WTC11 (cell line): ENCODE data around the gene ZCRB1.

Experiments used
- ATF1 ChIP-seq: sonication (generic); formaldehyde crosslinking; IDR thresholded peaks from 2 replicates; pipeline ENCODE4 v1.8.1; 2023; ENCODE audit warnings: mild to moderate bottlenecking, moderate library complexity, missing genetic modification reagents
- ESRRA ChIP-seq: sonication (generic); formaldehyde crosslinking; IDR thresholded peaks from 2 replicates; pipeline ENCODE4 v1.8.1; 2022; ENCODE audit warnings: mild to moderate bottlenecking, missing genetic modification reagents, borderline replicate concordance
- NR1H2 ChIP-seq: sonication (generic); formaldehyde crosslinking; IDR thresholded peaks from 2 replicates; pipeline ENCODE4 v1.9.0; 2021; ENCODE audit warnings: mild to moderate bottlenecking, moderate library complexity, missing genetic modification reagents
- TCF7 ChIP-seq: sonication (generic); formaldehyde crosslinking; IDR thresholded peaks from 2 replicates; pipeline ENCODE4 v1.8.0; 2022; ENCODE audit warnings: mild to moderate bottlenecking, low read depth, missing genetic modification reagents, moderate library complexity
- ZNF263 ChIP-seq: sonication (generic); formaldehyde crosslinking; IDR thresholded peaks from 2 replicates; pipeline ENCODE4 v1.8.1; 2022; ENCODE audit warnings: low read depth, mild to moderate bottlenecking, moderate library complexity, missing genetic modification reagents
- ZNF416 ChIP-seq: fragments of 250-450 bp; sonication (Bioruptor Pico); IDR thresholded peaks from 2 replicates; pipeline ENCODE4 v1.9.0; 2021; ENCODE audit warnings: mild to moderate bottlenecking, inconsistent platforms
- TF ChIP-seq, protein P1 (sequence below): fragments of 200-600 bp; IDR thresholded peaks from 2 replicates; pipeline ENCODE4 v1.8.0; 2022; ENCODE audit warnings: antibody characterized with exemption
- TF ChIP-seq, protein P2 (sequence below): sonication (generic); formaldehyde crosslinking; IDR thresholded peaks from 2 replicates; pipeline ENCODE4 v1.8.0; 2023; ENCODE audit warnings: missing genetic modification reagents, mild to moderate bottlenecking, borderline replicate concordance
- TF ChIP-seq, protein P3 (sequence below): sonication (generic); formaldehyde crosslinking; IDR thresholded peaks from 2 replicates; pipeline ENCODE4 v1.8.0; 2022; ENCODE audit warnings: mild to moderate bottlenecking, missing genetic modification reagents
- TF ChIP-seq, protein P4 (sequence below): sonication (generic); formaldehyde crosslinking; IDR thresholded peaks from 2 replicates; pipeline ENCODE4 v1.8.1; 2022; ENCODE audit warnings: missing genetic modification reagents, borderline replicate concordance
- TF ChIP-seq, protein P5 (sequence below): sonication (generic); formaldehyde crosslinking; IDR thresholded peaks from 2 replicates; pipeline ENCODE4 v1.8.1; 2023; ENCODE audit warnings: mild to moderate bottlenecking, missing genetic modification reagents, moderate library complexity
- TF ChIP-seq, protein P6 (sequence below): sonication (generic); formaldehyde crosslinking; IDR thresholded peaks from 2 replicates; pipeline ENCODE4 v1.8.0; 2022; ENCODE audit warnings: missing genetic modification reagents
- TF ChIP-seq, protein P7 (sequence below): sonication (generic); formaldehyde crosslinking; IDR thresholded peaks from 2 replicates; pipeline ENCODE4 v1.8.1; 2022; ENCODE audit warnings: low read depth, missing genetic modification reagents, borderline replicate concordance
- TF ChIP-seq, protein P8 (sequence below): sonication (generic); formaldehyde crosslinking; IDR thresholded peaks from 2 replicates; pipeline ENCODE4 v1.8.1; 2023; ENCODE audit warnings: mild to moderate bottlenecking, missing genetic modification reagents, borderline replicate concordance

DNA sequence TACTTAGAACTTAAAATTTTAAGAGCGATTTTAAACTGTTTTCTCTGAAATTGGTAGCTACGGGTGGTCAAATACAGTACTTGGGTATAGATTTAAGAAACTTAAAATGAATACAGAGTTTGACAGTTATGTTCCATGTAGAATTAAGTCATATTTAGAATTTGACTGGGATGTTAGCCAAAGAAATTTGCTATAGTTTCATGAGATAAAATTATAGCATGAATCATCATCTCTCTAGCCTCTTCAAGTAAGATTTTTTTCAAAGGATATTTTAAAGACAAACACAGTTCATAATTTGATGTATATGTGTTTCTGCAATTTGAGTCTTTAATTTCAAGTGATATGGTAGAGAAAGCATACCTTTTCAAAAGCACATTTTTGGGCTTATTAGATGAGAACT is 41.0 kb downstream of the ZCRB1 start:
- TF ChIP-seq, protein P1, sequence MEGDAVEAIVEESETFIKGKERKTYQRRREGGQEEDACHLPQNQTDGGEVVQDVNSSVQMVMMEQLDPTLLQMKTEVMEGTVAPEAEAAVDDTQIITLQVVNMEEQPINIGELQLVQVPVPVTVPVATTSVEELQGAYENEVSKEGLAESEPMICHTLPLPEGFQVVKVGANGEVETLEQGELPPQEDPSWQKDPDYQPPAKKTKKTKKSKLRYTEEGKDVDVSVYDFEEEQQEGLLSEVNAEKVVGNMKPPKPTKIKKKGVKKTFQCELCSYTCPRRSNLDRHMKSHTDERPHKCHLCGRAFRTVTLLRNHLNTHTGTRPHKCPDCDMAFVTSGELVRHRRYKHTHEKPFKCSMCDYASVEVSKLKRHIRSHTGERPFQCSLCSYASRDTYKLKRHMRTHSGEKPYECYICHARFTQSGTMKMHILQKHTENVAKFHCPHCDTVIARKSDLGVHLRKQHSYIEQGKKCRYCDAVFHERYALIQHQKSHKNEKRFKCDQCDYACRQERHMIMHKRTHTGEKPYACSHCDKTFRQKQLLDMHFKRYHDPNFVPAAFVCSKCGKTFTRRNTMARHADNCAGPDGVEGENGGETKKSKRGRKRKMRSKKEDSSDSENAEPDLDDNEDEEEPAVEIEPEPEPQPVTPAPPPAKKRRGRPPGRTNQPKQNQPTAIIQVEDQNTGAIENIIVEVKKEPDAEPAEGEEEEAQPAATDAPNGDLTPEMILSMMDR, result no peak
- TF ChIP-seq, protein P2, sequence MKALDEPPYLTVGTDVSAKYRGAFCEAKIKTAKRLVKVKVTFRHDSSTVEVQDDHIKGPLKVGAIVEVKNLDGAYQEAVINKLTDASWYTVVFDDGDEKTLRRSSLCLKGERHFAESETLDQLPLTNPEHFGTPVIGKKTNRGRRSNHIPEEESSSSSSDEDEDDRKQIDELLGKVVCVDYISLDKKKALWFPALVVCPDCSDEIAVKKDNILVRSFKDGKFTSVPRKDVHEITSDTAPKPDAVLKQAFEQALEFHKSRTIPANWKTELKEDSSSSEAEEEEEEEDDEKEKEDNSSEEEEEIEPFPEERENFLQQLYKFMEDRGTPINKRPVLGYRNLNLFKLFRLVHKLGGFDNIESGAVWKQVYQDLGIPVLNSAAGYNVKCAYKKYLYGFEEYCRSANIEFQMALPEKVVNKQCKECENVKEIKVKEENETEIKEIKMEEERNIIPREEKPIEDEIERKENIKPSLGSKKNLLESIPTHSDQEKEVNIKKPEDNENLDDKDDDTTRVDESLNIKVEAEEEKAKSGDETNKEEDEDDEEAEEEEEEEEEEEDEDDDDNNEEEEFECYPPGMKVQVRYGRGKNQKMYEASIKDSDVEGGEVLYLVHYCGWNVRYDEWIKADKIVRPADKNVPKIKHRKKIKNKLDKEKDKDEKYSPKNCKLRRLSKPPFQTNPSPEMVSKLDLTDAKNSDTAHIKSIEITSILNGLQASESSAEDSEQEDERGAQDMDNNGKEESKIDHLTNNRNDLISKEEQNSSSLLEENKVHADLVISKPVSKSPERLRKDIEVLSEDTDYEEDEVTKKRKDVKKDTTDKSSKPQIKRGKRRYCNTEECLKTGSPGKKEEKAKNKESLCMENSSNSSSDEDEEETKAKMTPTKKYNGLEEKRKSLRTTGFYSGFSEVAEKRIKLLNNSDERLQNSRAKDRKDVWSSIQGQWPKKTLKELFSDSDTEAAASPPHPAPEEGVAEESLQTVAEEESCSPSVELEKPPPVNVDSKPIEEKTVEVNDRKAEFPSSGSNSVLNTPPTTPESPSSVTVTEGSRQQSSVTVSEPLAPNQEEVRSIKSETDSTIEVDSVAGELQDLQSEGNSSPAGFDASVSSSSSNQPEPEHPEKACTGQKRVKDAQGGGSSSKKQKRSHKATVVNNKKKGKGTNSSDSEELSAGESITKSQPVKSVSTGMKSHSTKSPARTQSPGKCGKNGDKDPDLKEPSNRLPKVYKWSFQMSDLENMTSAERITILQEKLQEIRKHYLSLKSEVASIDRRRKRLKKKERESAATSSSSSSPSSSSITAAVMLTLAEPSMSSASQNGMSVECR, result no peak
- TF ChIP-seq, protein P3, sequence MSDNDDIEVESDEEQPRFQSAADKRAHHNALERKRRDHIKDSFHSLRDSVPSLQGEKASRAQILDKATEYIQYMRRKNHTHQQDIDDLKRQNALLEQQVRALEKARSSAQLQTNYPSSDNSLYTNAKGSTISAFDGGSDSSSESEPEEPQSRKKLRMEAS, result no peak
- TF ChIP-seq, protein P4, sequence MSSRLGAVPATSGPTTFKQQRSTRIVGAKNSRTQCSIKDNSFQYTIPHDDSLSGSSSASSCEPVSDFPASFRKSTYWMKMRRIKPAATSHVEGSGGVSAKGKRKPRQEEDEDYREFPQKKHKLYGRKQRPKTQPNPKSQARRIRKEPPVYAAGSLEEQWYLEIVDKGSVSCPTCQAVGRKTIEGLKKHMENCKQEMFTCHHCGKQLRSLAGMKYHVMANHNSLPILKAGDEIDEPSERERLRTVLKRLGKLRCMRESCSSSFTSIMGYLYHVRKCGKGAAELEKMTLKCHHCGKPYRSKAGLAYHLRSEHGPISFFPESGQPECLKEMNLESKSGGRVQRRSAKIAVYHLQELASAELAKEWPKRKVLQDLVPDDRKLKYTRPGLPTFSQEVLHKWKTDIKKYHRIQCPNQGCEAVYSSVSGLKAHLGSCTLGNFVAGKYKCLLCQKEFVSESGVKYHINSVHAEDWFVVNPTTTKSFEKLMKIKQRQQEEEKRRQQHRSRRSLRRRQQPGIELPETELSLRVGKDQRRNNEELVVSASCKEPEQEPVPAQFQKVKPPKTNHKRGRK, result no peak
- TF ChIP-seq, protein P5, sequence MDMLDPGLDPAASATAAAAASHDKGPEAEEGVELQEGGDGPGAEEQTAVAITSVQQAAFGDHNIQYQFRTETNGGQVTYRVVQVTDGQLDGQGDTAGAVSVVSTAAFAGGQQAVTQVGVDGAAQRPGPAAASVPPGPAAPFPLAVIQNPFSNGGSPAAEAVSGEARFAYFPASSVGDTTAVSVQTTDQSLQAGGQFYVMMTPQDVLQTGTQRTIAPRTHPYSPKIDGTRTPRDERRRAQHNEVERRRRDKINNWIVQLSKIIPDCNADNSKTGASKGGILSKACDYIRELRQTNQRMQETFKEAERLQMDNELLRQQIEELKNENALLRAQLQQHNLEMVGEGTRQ (CRISPR knock-in tag), result no peak
- TF ChIP-seq ATF1 (no peak), NR1H2 (CRISPR knock-in tag) (no peak), ZNF263 (no peak), TCF7 (CRISPR knock-in tag) (no peak), ESRRA (CRISPR knock-in tag) (no peak), ZNF416 (CRISPR knock-in tag) (no peak)
- TF ChIP-seq, protein P6, sequence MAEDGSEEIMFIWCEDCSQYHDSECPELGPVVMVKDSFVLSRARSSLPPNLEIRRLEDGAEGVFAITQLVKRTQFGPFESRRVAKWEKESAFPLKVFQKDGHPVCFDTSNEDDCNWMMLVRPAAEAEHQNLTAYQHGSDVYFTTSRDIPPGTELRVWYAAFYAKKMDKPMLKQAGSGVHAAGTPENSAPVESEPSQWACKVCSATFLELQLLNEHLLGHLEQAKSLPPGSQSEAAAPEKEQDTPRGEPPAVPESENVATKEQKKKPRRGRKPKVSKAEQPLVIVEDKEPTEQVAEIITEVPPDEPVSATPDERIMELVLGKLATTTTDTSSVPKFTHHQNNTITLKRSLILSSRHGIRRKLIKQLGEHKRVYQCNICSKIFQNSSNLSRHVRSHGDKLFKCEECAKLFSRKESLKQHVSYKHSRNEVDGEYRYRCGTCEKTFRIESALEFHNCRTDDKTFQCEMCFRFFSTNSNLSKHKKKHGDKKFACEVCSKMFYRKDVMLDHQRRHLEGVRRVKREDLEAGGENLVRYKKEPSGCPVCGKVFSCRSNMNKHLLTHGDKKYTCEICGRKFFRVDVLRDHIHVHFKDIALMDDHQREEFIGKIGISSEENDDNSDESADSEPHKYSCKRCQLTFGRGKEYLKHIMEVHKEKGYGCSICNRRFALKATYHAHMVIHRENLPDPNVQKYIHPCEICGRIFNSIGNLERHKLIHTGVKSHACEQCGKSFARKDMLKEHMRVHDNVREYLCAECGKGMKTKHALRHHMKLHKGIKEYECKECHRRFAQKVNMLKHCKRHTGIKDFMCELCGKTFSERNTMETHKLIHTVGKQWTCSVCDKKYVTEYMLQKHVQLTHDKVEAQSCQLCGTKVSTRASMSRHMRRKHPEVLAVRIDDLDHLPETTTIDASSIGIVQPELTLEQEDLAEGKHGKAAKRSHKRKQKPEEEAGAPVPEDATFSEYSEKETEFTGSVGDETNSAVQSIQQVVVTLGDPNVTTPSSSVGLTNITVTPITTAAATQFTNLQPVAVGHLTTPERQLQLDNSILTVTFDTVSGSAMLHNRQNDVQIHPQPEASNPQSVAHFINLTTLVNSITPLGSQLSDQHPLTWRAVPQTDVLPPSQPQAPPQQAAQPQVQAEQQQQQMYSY (CRISPR knock-in tag), result no peak
- TF ChIP-seq, protein P7, sequence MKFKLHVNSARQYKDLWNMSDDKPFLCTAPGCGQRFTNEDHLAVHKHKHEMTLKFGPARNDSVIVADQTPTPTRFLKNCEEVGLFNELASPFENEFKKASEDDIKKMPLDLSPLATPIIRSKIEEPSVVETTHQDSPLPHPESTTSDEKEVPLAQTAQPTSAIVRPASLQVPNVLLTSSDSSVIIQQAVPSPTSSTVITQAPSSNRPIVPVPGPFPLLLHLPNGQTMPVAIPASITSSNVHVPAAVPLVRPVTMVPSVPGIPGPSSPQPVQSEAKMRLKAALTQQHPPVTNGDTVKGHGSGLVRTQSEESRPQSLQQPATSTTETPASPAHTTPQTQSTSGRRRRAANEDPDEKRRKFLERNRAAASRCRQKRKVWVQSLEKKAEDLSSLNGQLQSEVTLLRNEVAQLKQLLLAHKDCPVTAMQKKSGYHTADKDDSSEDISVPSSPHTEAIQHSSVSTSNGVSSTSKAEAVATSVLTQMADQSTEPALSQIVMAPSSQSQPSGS (CRISPR knock-in tag), result no peak
- TF ChIP-seq, protein P8, sequence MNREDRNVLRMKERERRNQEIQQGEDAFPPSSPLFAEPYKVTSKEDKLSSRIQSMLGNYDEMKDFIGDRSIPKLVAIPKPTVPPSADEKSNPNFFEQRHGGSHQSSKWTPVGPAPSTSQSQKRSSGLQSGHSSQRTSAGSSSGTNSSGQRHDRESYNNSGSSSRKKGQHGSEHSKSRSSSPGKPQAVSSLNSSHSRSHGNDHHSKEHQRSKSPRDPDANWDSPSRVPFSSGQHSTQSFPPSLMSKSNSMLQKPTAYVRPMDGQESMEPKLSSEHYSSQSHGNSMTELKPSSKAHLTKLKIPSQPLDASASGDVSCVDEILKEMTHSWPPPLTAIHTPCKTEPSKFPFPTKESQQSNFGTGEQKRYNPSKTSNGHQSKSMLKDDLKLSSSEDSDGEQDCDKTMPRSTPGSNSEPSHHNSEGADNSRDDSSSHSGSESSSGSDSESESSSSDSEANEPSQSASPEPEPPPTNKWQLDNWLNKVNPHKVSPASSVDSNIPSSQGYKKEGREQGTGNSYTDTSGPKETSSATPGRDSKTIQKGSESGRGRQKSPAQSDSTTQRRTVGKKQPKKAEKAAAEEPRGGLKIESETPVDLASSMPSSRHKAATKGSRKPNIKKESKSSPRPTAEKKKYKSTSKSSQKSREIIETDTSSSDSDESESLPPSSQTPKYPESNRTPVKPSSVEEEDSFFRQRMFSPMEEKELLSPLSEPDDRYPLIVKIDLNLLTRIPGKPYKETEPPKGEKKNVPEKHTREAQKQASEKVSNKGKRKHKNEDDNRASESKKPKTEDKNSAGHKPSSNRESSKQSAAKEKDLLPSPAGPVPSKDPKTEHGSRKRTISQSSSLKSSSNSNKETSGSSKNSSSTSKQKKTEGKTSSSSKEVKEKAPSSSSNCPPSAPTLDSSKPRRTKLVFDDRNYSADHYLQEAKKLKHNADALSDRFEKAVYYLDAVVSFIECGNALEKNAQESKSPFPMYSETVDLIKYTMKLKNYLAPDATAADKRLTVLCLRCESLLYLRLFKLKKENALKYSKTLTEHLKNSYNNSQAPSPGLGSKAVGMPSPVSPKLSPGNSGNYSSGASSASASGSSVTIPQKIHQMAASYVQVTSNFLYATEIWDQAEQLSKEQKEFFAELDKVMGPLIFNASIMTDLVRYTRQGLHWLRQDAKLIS, result no peak
